Choroid plexus epithelial cell (primary cell): ENCODE results near the gene ADIPOR2.

Experiments
- DNase-seq: peaks from one replicate; pipeline ENCODE4 v3.0.0-alpha.2; 2010; ENCODE audit warnings: low read depth
- H3K4me3 ChIP-seq: 2 replicates; pipeline ENCODE4 v1.5.1; 2011; ENCODE audit warnings: low read depth, mild to moderate bottlenecking, control low read depth, low read length, moderate library complexity
- CTCF ChIP-seq: conservative IDR thresholded peaks from 2 replicates; pipeline ENCODE4 v1.5.1; 2011; ENCODE audit warnings: low read depth, mild to moderate bottlenecking, control low read depth, inconsistent platforms, low read length, moderate library complexity

ADIPOR2 gene

GRCh38 chr12:1657688-1658087 is 33.2 kb upstream of the ADIPOR2 start:
- no peak for DNase-seq
- TF ChIP-seq CTCF = no peak
- no peak overlapping the region for H3K4me3 ChIP-seq

- TF ChIP-seq CTCF = no peak
- peak; percentile 25 for DNase-seq
- no peak overlapping the region for H3K4me3 ChIP-seq
Observed at GRCh38 chr12:1660304-1661187, 30.3 kb upstream of the ADIPOR2 start.

- peak; percentile 75 for DNase-seq
- peak overlapping the region; percentile 64 for H3K4me3 ChIP-seq
- TF ChIP-seq CTCF = no peak
Observed at GRCh38 chr12:1661553-1662335, 29.1 kb upstream of the ADIPOR2 start.

- no peak overlapping the region for H3K4me3 ChIP-seq
- peak; percentile 56 for TF ChIP-seq CTCF
- peak; percentile 34 for DNase-seq
Observed at GRCh38 chr12:1662761-1663439, 28.0 kb upstream of the ADIPOR2 start.

- TF ChIP-seq CTCF = no peak
- no peak for DNase-seq
- H3K4me3 ChIP-seq = no peak overlapping the region
Observed at GRCh38 chr12:1663440-1664132, 27.3 kb upstream of the ADIPOR2 start.

- H3K4me3 ChIP-seq = no peak overlapping the region
- DNase-seq = no peak
- TF ChIP-seq CTCF = no peak
Observed at GRCh38 chr12:1665366-1665765, 25.5 kb upstream of the ADIPOR2 start.
